Kidney (tissue), 14 donors: ENCODE data around the gene MACROD2. TPM values are rescaled to one million over a fixed set of nuclear protein-coding genes. Genes with fewer than 3 reads are reported as not detected.

Experiments
- DNase-seq, 5 donors: peaks; one replicate each; pipeline ENCODE4 v3.0.0-alpha.2; 2013 to 2020
- FAIRE-seq: peaks from 2 replicates; lab custom pipeline; 2012; peaks lifted over from hg19 to GRCh38; lab: Jason Lieb, UNC
- H3K27ac ChIP-seq, 2 donors: one replicate each; pipeline ENCODE4 v1.7.0; 2013; ENCODE audit warnings: low read depth in 2 of 2, low read length in 2 of 2, inconsistent platforms in 1 of 2
- H3K27me3 ChIP-seq: one replicate; pipeline ENCODE4 v1.7.1; 2013; ENCODE audit warnings: low read length, inconsistent platforms; ENCODE audit not compliant: control insufficient read depth, insufficient read depth
- H3K36me3 ChIP-seq, 3 donors: one replicate each; pipeline versions ENCODE4 v1.7.0 to v1.7.1; 2013; ENCODE audit warnings: low read length in 3 of 3, control low read depth in 1 of 3, inconsistent platforms in 1 of 3; ENCODE audit not compliant: insufficient read depth in 3 of 3, control insufficient read depth in 2 of 3
- H3K4me1 ChIP-seq, 3 donors: one replicate each; pipeline versions ENCODE4 v1.7.0 to v1.7.1; 2013; ENCODE audit warnings: low read length in 3 of 3, inconsistent platforms in 1 of 3, low read depth in 1 of 3; ENCODE audit not compliant: control insufficient read depth in 2 of 3, insufficient read depth in 2 of 3
- H3K4me3 ChIP-seq, 3 donors: one replicate each; pipeline versions ENCODE4 v1.7.0 to v1.8.1; 2013; ENCODE audit warnings: low read length in 3 of 3, control low read depth in 1 of 3, inconsistent platforms in 1 of 3
- H3K9ac ChIP-seq, 3 donors: one replicate each; pipeline versions ENCODE4 v1.7.0 to v1.7.1; 2013; ENCODE audit warnings: low read length in 3 of 3, control low read depth in 1 of 3, inconsistent platforms in 1 of 3
- H3K9me3 ChIP-seq, 3 donors: one replicate each; pipeline versions ENCODE4 v1.7.0 to v1.7.1; 2013; ENCODE audit warnings: low read length in 3 of 3, control low read depth in 1 of 3, inconsistent platforms in 1 of 3; ENCODE audit not compliant: control insufficient read depth in 2 of 3, insufficient read depth in 1 of 3
- intact Hi-C: fragments of 100-400 bp; cut with DNase I; formaldehyde crosslinking; loops from one replicate; pipeline ENCODE4 v1.11.1; 2022
- polyA plus RNA-seq: library from polyadenylated mRNA; stranded (reverse); fragments of 350-450 nt; fragmentation: Illumina TruSeq; extraction: RNeasy Lipid Tissue Mini Kit (QIAGEN cat#74804); gene quantifications from one replicate; pipeline ENCODE4 v1.2.3, GENCODE V29; 2014; ENCODE audit warnings: low read depth, low replicate concordance; ENCODE audit not compliant: insufficient read depth
- total RNA-seq: library from RNA; stranded (reverse); fragmentation: NEBNext Ultra II Directional; extraction: Animal tissue kit (Norgen Biotek cat#: 25700); gene quantifications from one replicate; pipeline ENCODE4 v1.2.1, GENCODE V29; 2021
- TF ChIP-seq, protein P1 (sequence below): IDR thresholded peaks from 3 replicates; pipeline ENCODE4 v1.5.1; 2012; ENCODE audit warnings: mild to moderate bottlenecking, moderate library complexity, borderline replicate concordance; ENCODE audit not compliant: insufficient read depth; ENCODE audit errors: extremely low read depth
- donor health status: control.
- donor health status: control.
- donor health status: control.
- donor health status: control.
- donor health status: control.
- donor health status: DM: yes; HTN: yes; CAD: no.
- donor health status: Normal renal cell carcinoma (clear cell type).

The MACROD2 gene
- total and polyA plus RNA-seq, 2 donors from 2014 or later: 3.0 to 10.0 TPM

- intact Hi-C loops: no loop called here
- Histone ChIP-seq H3K9me3 (no peaks in the 10 kb centered on the region), H3K4me1 (no peaks in the 10 kb centered on the region), H3K36me3 (no peaks in the 10 kb centered on the region), H3K27me3 (no peaks in the 10 kb centered on the region), H3K27ac (no peak overlapping the region), H3K4me3 (no peak overlapping the region), H3K9ac (no peak overlapping the region)
- FAIRE-seq (no peak), DNase-seq (no peak)
- TF ChIP-seq, protein P1, sequence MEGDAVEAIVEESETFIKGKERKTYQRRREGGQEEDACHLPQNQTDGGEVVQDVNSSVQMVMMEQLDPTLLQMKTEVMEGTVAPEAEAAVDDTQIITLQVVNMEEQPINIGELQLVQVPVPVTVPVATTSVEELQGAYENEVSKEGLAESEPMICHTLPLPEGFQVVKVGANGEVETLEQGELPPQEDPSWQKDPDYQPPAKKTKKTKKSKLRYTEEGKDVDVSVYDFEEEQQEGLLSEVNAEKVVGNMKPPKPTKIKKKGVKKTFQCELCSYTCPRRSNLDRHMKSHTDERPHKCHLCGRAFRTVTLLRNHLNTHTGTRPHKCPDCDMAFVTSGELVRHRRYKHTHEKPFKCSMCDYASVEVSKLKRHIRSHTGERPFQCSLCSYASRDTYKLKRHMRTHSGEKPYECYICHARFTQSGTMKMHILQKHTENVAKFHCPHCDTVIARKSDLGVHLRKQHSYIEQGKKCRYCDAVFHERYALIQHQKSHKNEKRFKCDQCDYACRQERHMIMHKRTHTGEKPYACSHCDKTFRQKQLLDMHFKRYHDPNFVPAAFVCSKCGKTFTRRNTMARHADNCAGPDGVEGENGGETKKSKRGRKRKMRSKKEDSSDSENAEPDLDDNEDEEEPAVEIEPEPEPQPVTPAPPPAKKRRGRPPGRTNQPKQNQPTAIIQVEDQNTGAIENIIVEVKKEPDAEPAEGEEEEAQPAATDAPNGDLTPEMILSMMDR: no peak
These were observed 1337.4 kb downstream of the MACROD2 start for GRCh38 chr20:15332711-15333160.

DNA sequence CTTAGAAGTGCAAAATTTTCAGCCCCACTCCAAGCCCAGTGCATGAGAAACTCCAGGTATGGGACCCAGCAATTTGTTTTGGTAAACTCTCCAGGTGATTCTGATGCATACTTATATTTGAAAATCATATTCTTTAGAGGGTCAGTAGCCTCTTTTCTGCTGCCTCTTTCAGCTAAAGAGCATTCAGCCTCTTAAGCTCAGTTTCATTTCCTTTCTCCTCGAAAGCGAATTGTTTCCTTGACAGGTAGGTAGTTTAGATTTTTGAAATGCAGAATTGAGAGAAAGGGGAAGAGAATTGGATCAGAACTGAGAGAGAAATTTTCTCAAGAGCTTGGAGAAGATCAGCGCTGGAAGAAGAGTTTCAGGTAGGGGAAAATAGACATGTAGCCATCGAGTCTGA is 1337.9 kb downstream of the MACROD2 start:
- DNase-seq: no peak
- H3K4me1 ChIP-seq: no peaks in the 10 kb centered on the region
- H3K27me3 ChIP-seq: no peaks in the 10 kb centered on the region
- TF ChIP-seq, protein P1: no peak
- H3K9ac ChIP-seq: no peak overlapping the region
- FAIRE-seq: no peak
- H3K4me3 ChIP-seq: no peak overlapping the region
- intact Hi-C loops: no loop called here
- no peaks in the 10 kb centered on the region for H3K36me3 ChIP-seq
- no peaks in the 10 kb centered on the region for H3K9me3 ChIP-seq
- H3K27ac ChIP-seq: no peak overlapping the region

- H3K27ac ChIP-seq: no peak overlapping the region
- no peaks in the 10 kb centered on the region for H3K9me3 ChIP-seq
- no peaks in the 10 kb centered on the region for H3K4me1 ChIP-seq
- H3K9ac ChIP-seq: no peak overlapping the region
- intact Hi-C loops: no loop called here
- no peaks in the 10 kb centered on the region for H3K36me3 ChIP-seq
- TF ChIP-seq, protein P1: no peak
- no peak overlapping the region for H3K4me3 ChIP-seq
- H3K27me3 ChIP-seq: no peaks in the 10 kb centered on the region
- DNase-seq (no peak), FAIRE-seq (no peak)
These were observed 1340.7 kb downstream of the MACROD2 start for GRCh38 chr20:15336011-15336410.

- intact Hi-C loops: no loop called here
These were observed 1341.2 kb downstream of the MACROD2 start for GRCh38 chr20:15336536-15336935.

More at GRCh38 chr20:15336536-15336935, 1341.2 kb downstream of the MACROD2 start:
- no peaks in the 10 kb centered on the region for H3K27me3 ChIP-seq
- no peak for DNase-seq
- no peaks in the 10 kb centered on the region for H3K36me3 ChIP-seq
- no peaks in the 10 kb centered on the region for H3K9me3 ChIP-seq
- no peak overlapping the region for H3K27ac ChIP-seq
- no peak overlapping the region for H3K4me3 ChIP-seq
- H3K9ac ChIP-seq: no peak overlapping the region
- H3K4me1 ChIP-seq: no peaks in the 10 kb centered on the region
- TF ChIP-seq, protein P1: no peak
- FAIRE-seq: no peak
